Stimulated activated CD8-positive, alpha-beta memory T cell treated with anti-CD3 and anti-CD28 coated beads, Interleukin-4, amount 100 ng/mL, for 24 hours (primary cell): ENCODE results near the gene PHLDA1.

Source experiments
- DNase-seq: peaks from one replicate; pipeline ENCODE4 v3.0.0-alpha.2; 2020; ENCODE audit warnings: low read depth

PHLDA1 gene

DNA sequence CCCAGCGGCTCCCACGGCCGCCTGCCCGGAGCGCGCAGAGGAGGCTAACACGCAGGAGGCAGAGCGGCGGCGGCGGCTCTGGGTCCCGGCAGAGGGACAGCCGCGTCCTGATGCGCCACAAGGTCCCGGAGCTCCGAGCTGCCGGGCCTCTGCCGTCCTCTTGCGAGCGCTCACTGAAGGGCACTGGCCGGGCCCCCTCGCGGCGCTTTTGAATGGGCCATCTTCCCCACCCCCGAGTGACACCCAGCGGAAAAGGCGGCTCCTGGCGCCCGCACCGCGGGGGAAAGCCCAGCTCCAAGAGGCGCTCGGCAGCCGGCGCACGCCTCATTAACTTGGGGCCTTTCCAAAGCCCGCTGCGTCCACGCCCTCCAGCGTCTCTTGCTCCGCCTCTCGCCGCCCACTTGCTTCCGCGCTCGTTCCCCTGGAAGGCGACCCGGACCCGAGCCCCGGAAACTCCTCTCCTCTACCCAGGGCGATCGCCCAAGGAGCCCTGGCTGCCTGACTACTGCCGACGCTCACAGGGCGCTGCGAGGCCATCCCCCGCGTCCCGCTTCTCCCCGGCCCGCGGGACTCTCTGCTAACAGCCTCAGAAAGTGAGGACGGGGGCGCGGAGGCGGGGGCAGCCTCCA lies at the start of gene PHLDA1:
PHLDA1 (minus strand) TSS at position 363 of the 629 bp plus-strand sequence.
- DNase-seq, result peak; percentile 96

DNA sequence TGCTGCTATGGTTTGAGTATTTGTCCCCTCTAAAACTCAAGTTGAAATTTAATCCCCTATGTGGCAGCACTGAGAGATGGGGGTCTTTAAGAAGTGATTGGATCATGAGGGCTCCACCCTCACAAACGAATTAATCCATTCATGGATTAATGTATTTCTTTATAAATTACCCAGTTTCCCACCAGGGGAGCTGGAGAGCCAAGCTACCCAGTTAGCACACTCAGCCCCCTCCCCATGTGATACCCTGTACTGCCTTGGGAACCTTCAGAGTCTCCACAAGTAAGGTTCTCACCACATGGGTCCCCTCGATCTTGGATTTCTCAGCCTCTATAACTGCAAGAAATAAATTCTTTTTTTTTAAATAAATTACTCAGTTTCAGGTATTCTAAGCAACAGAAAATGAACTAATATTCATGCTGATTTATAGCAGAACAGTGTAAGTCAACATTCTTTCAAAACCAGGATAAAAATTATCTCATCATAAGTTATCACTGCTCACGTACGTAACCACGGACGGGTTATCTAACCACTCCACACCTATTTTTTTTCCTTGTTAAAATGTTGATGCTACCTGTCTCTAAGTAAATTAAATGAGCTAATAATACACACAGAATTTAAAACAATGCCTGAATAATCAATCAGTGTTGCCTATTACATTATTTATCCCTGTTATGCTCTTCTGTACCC lies 49.3 kb upstream of the PHLDA1 start:
- no peak for DNase-seq

DNA sequence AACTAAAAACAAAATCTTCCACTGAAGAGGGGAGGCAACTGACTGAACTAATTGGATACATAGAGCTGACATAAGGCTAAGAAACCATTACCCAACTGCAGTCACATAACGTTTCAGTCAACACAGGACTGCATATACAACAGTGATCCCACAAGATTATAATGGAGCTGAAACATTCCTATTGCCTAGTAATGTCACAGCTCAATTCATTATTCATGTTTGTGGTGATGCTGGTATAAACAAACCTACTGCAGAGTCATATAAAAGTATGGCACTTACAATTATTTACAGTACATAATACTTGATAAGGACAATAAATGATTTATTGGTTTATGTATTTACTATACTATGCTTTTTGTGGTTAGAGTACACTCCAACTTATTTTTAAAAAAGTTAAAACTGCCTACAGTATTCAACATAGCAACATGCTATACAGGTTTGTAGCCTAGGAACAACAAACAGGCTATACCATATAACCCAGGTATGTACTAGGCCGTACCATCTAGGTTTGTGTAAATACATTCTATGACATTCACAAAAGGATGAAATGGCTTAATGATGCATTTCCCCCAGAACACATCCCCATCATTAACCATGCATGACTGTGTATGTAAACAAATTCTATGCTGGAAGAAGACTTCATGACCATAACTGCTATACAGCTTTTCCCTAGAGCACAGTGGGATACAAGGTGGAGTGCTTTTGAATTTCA lies 48.6 kb upstream of the PHLDA1 start:
- DNase-seq, result no peak

DNA sequence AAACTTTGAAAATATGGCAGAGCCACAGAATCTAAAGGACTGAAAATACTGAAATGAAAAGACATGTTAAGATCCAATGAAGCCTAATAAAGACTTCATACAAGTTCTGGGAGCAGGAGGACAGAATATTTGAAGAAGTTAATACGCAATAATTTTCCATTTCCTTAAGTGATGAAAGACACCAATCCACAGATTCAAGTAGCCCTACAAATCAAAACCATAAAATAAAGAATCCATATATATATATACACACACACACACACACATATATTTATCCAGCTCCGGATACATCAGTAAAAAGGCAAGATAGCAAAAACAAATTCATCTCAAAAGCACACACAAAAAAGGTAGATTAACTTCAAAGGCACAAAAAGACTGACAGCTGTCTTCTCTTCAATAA lies 47.2 kb upstream of the PHLDA1 start:
- DNase-seq, result no peak

DNA sequence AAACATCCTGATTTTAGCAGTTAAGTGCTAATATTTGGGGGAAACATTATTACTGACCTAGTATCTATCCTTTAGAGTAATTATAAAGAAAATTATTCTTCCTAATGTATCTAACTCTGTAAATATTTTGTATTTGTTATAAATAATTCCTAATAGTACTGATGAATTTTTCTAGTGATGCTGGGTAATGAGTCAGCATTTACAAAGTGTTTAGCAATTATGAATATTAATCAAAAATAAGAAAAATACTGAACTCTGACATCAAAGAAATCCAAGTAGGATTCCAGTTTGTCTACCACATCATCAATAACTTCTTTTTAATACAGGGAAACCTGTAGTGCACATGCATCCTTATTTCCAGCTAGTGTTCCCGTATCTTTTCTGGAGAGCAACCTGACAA lies 43.9 kb upstream of the PHLDA1 start:
- DNase-seq, result no peak

DNA sequence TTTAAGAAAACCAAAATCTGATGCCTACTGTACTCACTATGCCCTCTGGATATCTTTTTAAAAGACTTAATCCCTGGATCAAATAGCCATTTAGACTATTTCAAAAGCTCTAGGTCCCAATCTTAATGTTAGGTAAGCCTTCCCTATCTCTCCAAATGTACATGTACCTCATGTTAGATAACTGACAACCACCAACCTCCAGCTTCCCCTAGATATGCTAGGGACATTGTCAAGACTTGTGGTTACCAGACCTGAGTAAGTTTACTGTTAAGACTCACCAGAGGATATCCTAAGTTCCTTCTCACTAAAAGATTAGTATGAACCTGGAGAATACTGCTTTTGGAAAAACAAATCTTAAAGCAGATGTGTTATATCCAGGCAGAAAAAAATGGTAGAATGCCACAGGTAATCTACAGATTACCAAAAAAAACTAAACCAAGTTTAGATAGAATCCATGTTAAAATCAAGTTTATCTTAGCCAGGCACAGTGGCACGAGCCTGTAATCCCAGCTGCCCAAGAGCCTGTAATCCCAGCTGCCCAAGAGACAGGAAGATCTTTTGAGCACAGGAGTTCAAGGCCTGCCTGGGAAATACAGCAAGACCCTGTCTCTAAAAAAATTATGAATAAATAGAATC lies 43.2 kb upstream of the PHLDA1 start:
- no peak for DNase-seq

DNA sequence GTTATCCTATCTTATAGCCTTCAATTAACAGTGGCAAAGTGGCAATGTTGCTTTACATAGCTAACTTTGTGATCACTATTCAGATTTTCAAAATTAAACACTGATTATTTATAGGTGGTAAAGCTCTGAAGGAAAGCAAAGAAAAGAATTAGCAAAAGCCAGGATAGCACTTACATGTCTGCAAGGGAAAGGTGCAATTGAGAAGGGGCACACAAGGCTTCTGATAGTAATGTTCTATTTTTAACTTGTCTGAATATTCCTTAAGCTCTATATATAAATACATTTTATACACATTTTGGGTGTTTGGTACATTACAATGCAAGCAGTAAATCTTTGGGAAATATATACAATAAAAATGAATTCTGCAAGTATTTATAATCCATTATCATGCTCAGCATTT lies 42.0 kb upstream of the PHLDA1 start:
- DNase-seq, result no peak

DNA sequence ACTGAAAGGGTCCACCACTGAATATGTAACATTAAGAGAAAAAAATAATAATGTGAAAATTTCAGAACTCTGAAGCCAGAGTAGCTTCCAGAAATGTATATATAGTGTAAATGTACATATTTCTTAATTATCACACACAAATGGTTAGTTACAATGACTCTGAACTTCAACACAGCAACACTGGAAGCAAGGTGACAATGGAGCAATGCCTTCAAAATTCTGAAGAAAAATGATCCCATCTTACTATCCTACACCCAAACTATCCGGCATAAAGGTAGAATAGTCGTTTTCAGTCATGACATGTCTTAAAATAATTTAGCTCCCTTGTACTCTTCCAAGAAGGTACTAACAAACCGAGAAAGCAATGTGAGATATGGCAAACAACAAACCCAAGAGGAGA lies 41.0 kb upstream of the PHLDA1 start:
- no peak for DNase-seq

DNA sequence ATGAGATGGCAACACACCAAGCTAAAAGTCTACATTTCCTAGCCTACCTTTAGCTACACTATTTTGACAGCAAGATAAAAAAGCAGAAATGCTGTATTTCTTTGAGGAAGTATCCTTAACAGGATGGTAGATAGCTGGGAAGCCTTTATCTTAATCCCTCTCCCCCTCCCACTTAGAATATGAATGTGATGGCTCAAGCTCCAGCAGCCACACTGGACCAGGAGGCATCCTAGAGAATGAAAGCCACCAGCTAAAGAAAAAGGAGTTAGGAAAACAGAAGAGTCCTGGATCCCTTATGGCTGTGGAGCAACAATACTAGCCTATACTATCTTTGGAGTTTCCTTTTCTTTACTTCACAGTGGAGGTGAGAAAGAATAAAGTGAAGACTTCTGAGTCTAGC lies 37.8 kb upstream of the PHLDA1 start:
- no peak for DNase-seq

DNA sequence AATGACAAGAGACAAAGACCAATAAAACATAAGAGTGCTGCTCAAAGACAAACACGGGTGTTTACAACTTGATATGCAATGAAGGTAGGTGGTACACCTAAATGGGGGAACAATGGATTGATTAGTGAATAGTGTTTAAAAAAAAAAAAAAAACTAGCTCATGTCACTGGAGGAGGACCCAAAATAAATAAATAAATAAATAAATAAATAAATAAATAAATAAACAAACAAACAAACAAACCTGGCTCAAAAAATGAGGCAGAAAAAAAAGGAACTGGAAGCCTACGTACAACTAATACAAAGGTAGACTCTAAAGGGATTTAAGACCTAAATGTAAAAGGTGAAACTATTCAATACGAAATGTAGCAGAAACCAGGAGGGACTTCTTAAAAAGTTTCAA lies 34.3 kb upstream of the PHLDA1 start:
- DNase-seq, result no peak

DNA sequence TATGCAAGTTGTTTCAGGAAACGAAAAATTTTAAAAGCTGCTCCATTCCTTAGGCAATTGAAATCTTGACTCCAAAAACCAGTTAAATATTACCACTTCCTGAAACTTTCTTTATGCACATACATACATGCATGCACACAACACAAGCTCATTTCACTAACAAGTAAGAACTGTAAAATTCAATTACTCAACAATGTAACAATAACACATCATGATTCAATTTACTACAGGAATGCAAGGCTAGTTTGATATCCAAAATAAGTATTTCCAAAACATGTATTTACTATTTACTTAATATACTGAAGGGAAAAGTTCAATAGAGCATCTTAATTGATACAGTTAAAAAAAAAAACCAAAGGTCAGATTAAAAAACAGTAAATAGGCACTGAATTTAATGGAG lies 33.3 kb upstream of the PHLDA1 start:
- DNase-seq, result no peak

DNA sequence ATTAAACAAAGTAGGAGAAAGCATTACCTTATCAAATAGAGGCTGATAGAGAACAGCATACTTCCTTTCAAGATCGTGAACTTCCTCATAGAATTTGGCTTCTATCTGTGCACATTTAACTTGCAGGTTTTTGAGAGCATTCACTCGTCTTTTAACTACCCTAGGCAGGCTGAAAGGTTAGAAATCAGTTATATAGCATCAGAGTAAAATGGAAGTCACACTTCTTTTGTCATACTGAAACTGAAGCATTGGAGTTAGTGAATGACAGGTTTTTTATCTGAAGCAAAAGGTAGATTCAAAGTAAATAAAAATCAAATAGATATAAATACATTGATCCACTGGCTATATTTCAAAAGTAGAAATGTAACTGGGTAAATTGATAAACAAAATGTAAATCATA lies 28.5 kb upstream of the PHLDA1 start:
- DNase-seq, result no peak

DNA sequence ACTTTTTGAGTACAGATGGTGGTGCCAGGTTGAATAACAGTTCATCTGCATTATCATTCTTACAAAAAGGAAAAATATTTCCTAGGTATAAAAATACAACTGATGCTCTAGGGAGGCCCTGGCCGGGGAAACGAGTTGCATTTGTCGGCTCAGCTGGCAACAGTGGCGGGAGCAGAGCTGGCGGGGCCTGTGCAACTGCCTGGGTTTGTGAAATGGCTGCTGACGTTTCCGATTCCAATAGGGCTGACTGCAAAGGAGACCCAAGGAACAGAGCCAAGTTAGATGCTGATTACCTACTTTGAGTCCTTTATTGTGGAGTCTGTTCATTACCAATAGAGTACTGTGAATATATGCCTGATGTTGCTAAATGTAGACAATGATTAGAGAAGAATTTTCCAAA lies 25.8 kb upstream of the PHLDA1 start:
- no peak for DNase-seq

DNA sequence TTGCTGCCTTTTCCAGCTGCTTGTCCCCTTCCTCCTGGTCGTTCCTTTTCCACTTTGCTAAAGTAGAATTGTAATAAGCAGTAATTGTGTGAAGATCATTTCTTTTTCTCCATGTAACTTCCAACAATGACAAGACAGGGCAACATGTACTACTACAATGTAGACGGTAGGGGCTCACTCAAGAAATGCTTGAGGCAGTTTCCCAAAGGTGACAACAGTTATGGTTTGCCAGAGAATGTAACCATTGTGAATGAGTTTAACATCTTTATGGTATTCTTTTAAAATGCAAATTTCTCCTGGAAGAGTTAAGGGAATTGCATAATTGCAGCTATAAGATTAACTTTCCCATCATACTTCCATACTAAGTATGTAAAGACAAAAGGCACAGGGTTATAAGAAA lies 23.8 kb upstream of the PHLDA1 start:
- DNase-seq, result no peak

DNA sequence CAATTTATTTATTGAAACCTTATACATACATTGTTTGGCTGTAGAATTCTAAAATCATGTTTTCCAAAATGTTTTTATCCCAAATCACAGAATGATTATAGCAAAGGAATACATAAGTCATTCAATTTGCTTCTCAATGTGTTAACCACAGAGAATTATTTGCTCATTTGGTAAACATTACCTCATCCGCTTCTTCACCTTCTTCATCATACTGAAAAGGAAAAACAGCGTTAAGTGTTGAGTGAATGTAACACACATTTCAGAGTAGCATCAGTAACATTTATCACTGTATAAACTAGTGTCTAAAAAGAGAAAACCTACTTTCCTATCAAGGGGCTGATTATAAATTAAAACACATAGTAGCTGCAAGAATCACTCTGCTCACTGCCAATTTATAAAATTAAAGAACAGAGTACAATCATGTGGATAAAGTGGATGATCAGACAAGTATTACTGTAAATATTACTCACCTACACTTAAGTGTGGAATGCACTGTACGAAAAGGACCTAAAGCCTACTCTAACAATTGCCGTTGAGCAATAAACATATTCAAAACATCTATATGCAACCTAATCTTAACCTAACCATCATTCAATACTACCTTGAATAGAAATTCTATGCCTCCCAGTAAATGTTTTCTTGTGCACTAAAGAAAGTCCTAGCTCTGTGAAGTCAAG lies 18.1 kb upstream of the PHLDA1 start:
- DNase-seq, result no peak

DNA sequence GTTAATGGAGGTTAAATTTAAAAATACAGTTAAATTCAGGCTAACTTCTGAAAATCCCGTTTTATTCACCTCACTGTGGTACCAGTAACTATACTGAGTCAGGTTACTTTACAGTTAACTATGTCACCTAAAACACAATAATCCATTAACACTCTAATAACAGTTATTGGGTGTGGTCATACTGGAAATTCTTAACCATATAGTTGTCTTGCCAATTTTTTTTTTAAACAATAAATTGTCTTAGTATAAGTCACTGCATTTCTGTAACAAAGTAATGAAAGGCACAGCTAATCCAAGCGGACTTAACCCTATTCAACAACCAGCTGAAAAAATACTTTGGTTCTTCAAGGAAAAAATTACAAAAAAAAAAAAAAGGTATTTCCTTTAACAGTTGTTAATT lies 16.2 kb upstream of the PHLDA1 start:
- DNase-seq, result no peak

DNA sequence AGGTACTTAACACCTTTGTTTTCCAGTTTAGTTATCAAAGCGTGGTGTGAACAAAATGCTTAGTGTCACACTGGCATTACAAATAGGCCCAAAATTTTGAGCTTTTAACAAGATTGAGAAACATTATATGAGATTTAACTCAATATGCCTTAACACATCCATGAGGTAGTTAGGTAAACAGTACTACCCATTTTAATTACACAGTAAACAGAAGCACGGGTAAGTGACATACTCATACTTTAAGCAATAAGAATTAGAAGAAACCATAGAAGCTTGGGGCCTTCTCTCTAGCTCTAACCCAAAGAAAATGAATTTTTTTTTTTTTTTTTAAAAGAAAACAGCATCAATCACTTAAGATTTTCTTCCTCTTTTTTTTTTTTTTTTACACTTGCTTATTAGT lies 15.5 kb upstream of the PHLDA1 start:
- no peak for DNase-seq

DNA sequence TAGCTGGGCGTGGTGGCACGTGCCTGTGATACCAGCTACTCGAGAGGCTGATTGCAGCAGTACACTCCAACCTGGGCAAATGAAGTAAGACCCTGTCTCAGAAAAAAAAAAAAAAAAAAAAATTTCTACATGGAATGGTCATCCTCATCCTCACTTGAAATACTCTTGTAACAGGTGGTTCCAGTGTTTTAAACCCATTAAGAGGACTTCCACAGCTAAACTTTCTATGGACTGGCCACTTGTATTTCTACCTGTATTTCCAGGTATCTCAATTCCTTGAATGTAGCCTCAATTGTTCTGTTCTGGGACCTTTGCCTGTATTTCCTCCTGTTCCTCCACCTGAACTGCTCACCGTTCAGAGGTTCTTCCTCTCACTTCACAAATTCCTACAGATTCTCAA lies 11.8 kb upstream of the PHLDA1 start:
- no peak for DNase-seq

DNA sequence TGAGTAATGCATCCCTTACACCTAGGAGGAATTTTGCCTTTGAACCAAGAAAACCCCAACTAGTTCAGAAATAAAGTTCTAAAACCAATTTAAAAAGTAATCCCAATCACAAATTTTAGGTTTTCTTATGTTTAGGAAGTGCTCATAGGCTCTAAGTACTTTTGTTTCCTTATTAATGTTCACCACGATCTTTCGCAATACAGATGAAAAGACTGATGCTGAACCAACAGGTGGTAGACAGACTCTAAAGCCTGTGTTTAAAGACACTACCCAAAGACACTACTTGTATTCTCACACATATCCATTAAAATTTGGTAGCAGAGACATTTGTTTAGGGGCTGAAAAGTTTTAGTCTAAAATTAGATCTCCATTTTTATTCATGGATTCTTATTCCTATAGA lies 10.6 kb upstream of the PHLDA1 start:
- DNase-seq, result no peak

DNA sequence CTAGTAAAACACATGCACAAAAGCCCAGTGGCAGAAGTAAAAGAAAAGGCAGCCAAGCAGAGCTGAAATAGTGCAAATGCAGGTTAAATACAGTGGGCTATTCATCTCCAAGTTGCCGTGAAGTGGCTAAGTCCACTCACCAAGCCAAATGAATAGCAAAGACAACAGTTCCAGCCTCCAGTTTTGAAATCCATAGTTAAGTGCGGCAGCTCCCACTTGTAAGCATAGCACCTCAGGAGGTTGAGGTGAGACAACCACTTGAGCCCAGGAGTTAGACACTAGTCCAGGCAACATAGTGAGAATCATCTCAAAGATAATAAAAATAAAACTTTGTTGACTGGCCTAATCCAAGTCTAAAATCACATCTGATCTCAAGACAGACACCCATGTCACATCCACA lies 9.8 kb upstream of the PHLDA1 start:
- DNase-seq, result no peak

DNA sequence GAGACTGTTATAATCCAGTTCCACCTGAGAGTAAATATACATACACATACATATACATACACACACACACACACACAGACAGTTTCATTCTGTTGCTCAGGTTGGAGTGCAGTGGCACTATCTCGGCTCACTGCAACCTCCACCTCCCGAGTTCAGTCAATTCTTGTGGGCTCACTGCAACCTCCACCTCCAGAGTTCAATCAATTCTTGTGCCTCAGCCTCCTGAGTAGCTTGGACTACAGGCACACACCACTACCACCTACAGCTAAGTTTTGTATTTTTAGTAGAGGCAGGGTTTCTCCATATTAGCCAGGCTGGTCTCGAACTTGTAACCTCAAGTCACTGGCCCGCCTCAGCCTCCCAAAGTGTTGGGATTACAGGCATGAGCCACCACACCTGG lies 8.9 kb upstream of the PHLDA1 start:
- DNase-seq, result no peak

DNA sequence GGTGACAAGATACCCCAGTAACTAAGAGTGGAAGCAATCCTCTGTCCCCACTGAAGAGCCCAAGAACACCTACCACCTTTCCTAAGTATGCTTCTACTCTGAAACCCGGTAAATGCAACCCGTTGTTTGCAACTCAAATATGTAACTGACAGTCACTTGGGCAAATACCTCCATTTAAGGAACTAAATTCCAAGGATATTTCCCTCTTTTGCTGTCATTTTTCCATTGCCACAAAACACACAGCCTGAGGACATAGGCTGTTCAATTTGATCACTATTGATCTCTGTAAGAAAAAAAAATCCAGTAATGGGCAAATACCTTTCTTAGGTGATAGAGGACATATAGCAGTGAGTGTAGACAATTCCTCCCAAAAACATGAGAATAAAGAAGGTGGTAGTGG lies 6.6 kb upstream of the PHLDA1 start:
- DNase-seq, result no peak
